GM12874 (cell line): ENCODE data around the gene PDCD4.

ENCODE experiments used
- CTCF ChIP-seq: IDR thresholded peaks from 2 replicates; pipeline ENCODE4 v1.5.1; 2011; ENCODE audit warnings: low read depth, mild to moderate bottlenecking, control low read depth, low read length, moderate library complexity; ENCODE audit not compliant: insufficient read depth

Gene PDCD4

GRCh38 chr10:110915035-110915434 is 43.3 kb downstream of the PDCD4 start:
- no peak for TF ChIP-seq CTCF

- TF ChIP-seq CTCF: no peak
These were observed 45.0 kb downstream of the PDCD4 start for GRCh38 chr10:110916554-110917346.

GRCh38 chr10:110918269-110918642 is 46.5 kb downstream of the PDCD4 start:
- no peak for TF ChIP-seq CTCF

GRCh38 chr10:110918643-110919348 is 47.1 kb downstream of the PDCD4 start, which contains the start of gene BBIP1:
Gene BBIP1, minus strand, starts transcription at chr10:110919180. Its CDS starts 1,023 bp downstream, at chr10:110918157.
- TF ChIP-seq CTCF: no peak

GRCh38 chr10:110919349-110919931 is 47.7 kb downstream of the PDCD4 start, which contains the start of gene SHOC2:
Gene SHOC2, plus strand, starts transcription at chr10:110919604. Its CDS starts 44,755 bp downstream, at chr10:110964359.
- TF ChIP-seq CTCF: no peak

- TF ChIP-seq CTCF: no peak
These were observed 48.5 kb downstream of the PDCD4 start for GRCh38 chr10:110919971-110920881.
